HepG2 (cell line): Measurements from ENCODE around the gene TGIF1. TPM values are rescaled to one million over a fixed set of nuclear protein-coding genes. Genes with fewer than 3 reads are reported as not detected.
A peak's percentile ranks its signal among the peaks of the same experiment; 100 is the strongest.

Experiments
- AHR ChIP-seq: IDR thresholded peaks from 2 replicates; pipeline ENCODE4 v1.6.1; 2018; ENCODE audit warnings: missing genetic modification reagents, missing compliant biosample characterization
- ARNTL ChIP-seq: sonication (generic); formaldehyde crosslinking; IDR thresholded peaks from 2 replicates; pipeline ENCODE4 v1.4.0; 2020; ENCODE audit warnings: mild to moderate bottlenecking, missing genetic modification reagents
- ATF1 ChIP-seq: IDR thresholded peaks from 2 replicates; pipeline ENCODE4 v1.6.1; 2016; ENCODE audit warnings: mild to moderate bottlenecking, control low read depth
- ATF4 ChIP-seq, 2 experiments: fragments of 450-650 bp in 1 of 2; sonication (generic) in 1 of 2; formaldehyde crosslinking; IDR thresholded peaks; 2 replicates each; pipeline versions ENCODE4 v1.5.0 to v1.8.0; 2020 to 2022; ENCODE audit warnings: mild to moderate bottlenecking in 1 of 2, missing genetic modification reagents in 1 of 2
- EP300 ChIP-seq, 3 experiments: sonication (generic) in 1 of 3; formaldehyde crosslinking in 1 of 3; IDR thresholded peaks; 2 replicates each; pipeline versions ENCODE4 v1.5.1 to v1.6.1; 2011 to 2020; ENCODE audit warnings: low read depth in 2 of 3, low read length in 2 of 3, borderline replicate concordance in 1 of 3, improper control_type of control experiment in 1 of 3, mild to moderate bottlenecking in 1 of 3, missing genetic modification reagents in 1 of 3, moderate library complexity in 1 of 3
- FOXA1 ChIP-seq, 2 experiments: fragments of 450-650 bp in 1 of 2; sonication (generic) in 1 of 2; formaldehyde crosslinking in 1 of 2; IDR thresholded peaks; 2 replicates each; pipeline versions ENCODE4 v1.4.0 to v1.6.1; 2016 to 2020; ENCODE audit warnings: missing genetic modification reagents in 1 of 2
- FOXK1 ChIP-seq: sonication (generic); formaldehyde crosslinking; IDR thresholded peaks from 2 replicates; pipeline ENCODE4 v1.4.0; 2020; ENCODE audit warnings: low read depth, missing genetic modification reagents, borderline replicate concordance
- MXD4 ChIP-seq: IDR thresholded peaks from 2 replicates; pipeline ENCODE4 v1.6.1; 2016; ENCODE audit warnings: mild to moderate bottlenecking, missing biosample characterization, missing genetic modification reagents
- MZF1 ChIP-seq: sonication (generic); formaldehyde crosslinking; IDR thresholded peaks from 2 replicates; pipeline ENCODE4 v1.8.1; 2023; ENCODE audit warnings: mild to moderate bottlenecking, missing genetic modification reagents, borderline replicate concordance
- NFIC ChIP-seq: IDR thresholded peaks from 2 replicates; pipeline ENCODE4 v1.6.1; 2012; ENCODE audit warnings: mild to moderate bottlenecking, low read length, inconsistent platforms
- PHF21A ChIP-seq: sonication (generic); formaldehyde crosslinking; IDR thresholded peaks from 2 replicates; pipeline ENCODE4 v1.5.0; 2020; ENCODE audit warnings: mild to moderate bottlenecking, missing genetic modification reagents
- PITX1 ChIP-seq: sonication (generic); formaldehyde crosslinking; IDR thresholded peaks from 2 replicates; pipeline ENCODE4 v1.5.1; 2020; ENCODE audit warnings: mild to moderate bottlenecking, missing genetic modification reagents
- POLR2A ChIP-seq, 2 experiments: IDR thresholded peaks; 2 replicates each; pipeline ENCODE4 v1.6.1; 2011; ENCODE audit warnings: low read depth in 2 of 2, low read length in 2 of 2, mild to moderate bottlenecking in 1 of 2, moderate library complexity in 1 of 2; ENCODE audit not compliant: insufficient read depth in 1 of 2
- SP4 ChIP-seq: sonication (generic); formaldehyde crosslinking; IDR thresholded peaks from 2 replicates; pipeline ENCODE4 v1.8.1; 2023; ENCODE audit warnings: mild to moderate bottlenecking, missing genetic modification reagents
- TFDP2 ChIP-seq: sonication (generic); formaldehyde crosslinking; IDR thresholded peaks from 2 replicates; pipeline ENCODE4 v1.4.0; 2020; ENCODE audit warnings: missing genetic modification reagents
- TGIF2 ChIP-seq: IDR thresholded peaks from 2 replicates; pipeline ENCODE4 v1.6.1; 2016; ENCODE audit warnings: control low read depth, missing compliant biosample characterization
- ZBTB34 ChIP-seq: sonication (generic); formaldehyde crosslinking; IDR thresholded peaks from 2 replicates; pipeline ENCODE4 v1.8.0; 2022; ENCODE audit warnings: mild to moderate bottlenecking, missing genetic modification reagents
- ZNF205 ChIP-seq: IDR thresholded peaks from 2 replicates; pipeline ENCODE4 v1.6.1; 2018; ENCODE audit warnings: missing biosample characterization, missing genetic modification reagents
- ZNF232 ChIP-seq: sonication (generic); formaldehyde crosslinking; IDR thresholded peaks from 2 replicates; pipeline ENCODE4 v1.4.0; 2020; ENCODE audit warnings: missing genetic modification reagents, borderline replicate concordance
- ZNF3 ChIP-seq: IDR thresholded peaks from 2 replicates; pipeline ENCODE4 v1.7.0; 2017; ENCODE audit warnings: inconsistent platforms
- ZNF432 ChIP-seq: sonication (generic); formaldehyde crosslinking; IDR thresholded peaks from 2 replicates; pipeline ENCODE4 v1.5.0; 2020; ENCODE audit warnings: missing genetic modification reagents, mild to moderate bottlenecking, borderline replicate concordance
- polyA plus RNA-seq, 8 experiments: library from polyadenylated mRNA; depleted of rRNA in 3 of 8; stranded (reverse) in 7 of 8; unstranded in 1 of 8; fragments of >200 nt; fragmentation: Illumina TruSeq in 4 of 8; extraction: Trizol in 4 of 8; gene quantifications; 2 replicates each; pipeline versions ENCODE4 v1.2.1 to v1.2.3, GENCODE V29; 2011 to 2016; ENCODE audit warnings: low read depth in 4 of 8, missing spikeins in 1 of 8, mixed read lengths in 1 of 8; ENCODE audit not compliant: insufficient read depth in 1 of 8
- total RNA-seq, 5 experiments: library from RNA; depleted of rRNA; stranded (reverse); fragments of >200 nt; fragmentation: Illumina TruSeq; extraction: Trizol; gene quantifications; 2 replicates each; pipeline ENCODE4 v1.2.3, GENCODE V29; 2016; ENCODE audit warnings: low read depth in 1 of 5
- TF ChIP-seq, protein P1 (sequence below): IDR thresholded peaks from 2 replicates; pipeline ENCODE4 v1.6.1; 2016; ENCODE audit warnings: missing compliant biosample characterization, missing genetic modification reagents, borderline replicate concordance
- TF ChIP-seq, protein P2 (sequence below): IDR thresholded peaks from 2 replicates; pipeline ENCODE4 v1.6.1; 2016

Gene TGIF1
- total and polyA plus RNA-seq, 2 of the 13 experiments (the other 11 are each of a cell fraction or from before 2014, with no cell fraction given): 50.0 to 76.1 TPM

- TF ChIP-seq ZBTB34 (CRISPR knock-in tag) (no peak), ATF4 (CRISPR knock-in tag; IDR thresholded peaks at IDR 0.05) (no peak), TFDP2 (CRISPR knock-in tag) (peak; percentile 40; the same call in 1 of the 2 replicates), ZNF205 (CRISPR knock-in tag) (0 out of 2 replicates have a peak, but pooled peaks have one; percentile 14), PHF21A (no peak), ARNTL (CRISPR knock-in tag) (peak; percentile 22; the same call in 1 of the 2 replicates), MXD4 (CRISPR knock-in tag) (peak; percentile 29; the same call in 1 of the 2 replicates), TGIF2 (CRISPR knock-in tag) (peak; percentile 91; the same call in 1 of the 2 replicates), MZF1 (CRISPR knock-in tag) (0 out of 2 replicates have a peak, but pooled peaks have one; percentile 26), ZNF232 (CRISPR knock-in tag) (peak; percentile 59; the same call in 1 of the 2 replicates), ZNF3 (CRISPR knock-in tag) (no peak), FOXK1 (CRISPR knock-in tag) (peak; percentile 84; the same call in 1 of the 2 replicates), POLR2A (IDR thresholded peaks at IDR 0.05; ENCODE audit: insufficient read depth in 1 of 2, low read depth in 2 of 2, low read length in 2 of 2) (peak; percentile 71 to 88), ZNF432 (CRISPR knock-in tag) (no peak), SP4 (peak; percentile 25; the same call in 1 of the 2 replicates), NFIC (0 out of 2 replicates have a peak, but pooled peaks have one; percentile 44), ATF1 (CRISPR knock-in tag) (0 out of 2 replicates have a peak, but pooled peaks have one; percentile 13), PITX1 (CRISPR knock-in tag) (peak; percentile 47; the same call in 1 of the 2 replicates), FOXA1 (IDR thresholded peaks at IDR 0.05) (peak; percentile 57), FOXA1 (CRISPR knock-in tag; IDR thresholded peaks at IDR 0.05) (peak; percentile 91), EP300 (IDR thresholded peaks at IDR 0.05; ENCODE audit: low read depth in 2 of 2, low read length in 2 of 2) (peak in 1 of 2 experiments; percentile 5; a peak in 1 of 4 replicates), EP300 (CRISPR knock-in tag; IDR thresholded peaks at IDR 0.05; ENCODE audit: borderline replicate concordance) (no peak; the same call in 1 of the 2 replicates), AHR (CRISPR knock-in tag) (peak; percentile 60; the same call in 1 of the 2 replicates)
- TF ChIP-seq, protein P1, sequence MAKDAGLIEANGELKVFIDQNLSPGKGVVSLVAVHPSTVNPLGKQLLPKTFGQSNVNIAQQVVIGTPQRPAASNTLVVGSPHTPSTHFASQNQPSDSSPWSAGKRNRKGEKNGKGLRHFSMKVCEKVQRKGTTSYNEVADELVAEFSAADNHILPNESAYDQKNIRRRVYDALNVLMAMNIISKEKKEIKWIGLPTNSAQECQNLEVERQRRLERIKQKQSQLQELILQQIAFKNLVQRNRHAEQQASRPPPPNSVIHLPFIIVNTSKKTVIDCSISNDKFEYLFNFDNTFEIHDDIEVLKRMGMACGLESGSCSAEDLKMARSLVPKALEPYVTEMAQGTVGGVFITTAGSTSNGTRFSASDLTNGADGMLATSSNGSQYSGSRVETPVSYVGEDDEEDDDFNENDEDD: 0 out of 2 replicates have a peak, but pooled peaks have one; percentile 34
- TF ChIP-seq, protein P2, sequence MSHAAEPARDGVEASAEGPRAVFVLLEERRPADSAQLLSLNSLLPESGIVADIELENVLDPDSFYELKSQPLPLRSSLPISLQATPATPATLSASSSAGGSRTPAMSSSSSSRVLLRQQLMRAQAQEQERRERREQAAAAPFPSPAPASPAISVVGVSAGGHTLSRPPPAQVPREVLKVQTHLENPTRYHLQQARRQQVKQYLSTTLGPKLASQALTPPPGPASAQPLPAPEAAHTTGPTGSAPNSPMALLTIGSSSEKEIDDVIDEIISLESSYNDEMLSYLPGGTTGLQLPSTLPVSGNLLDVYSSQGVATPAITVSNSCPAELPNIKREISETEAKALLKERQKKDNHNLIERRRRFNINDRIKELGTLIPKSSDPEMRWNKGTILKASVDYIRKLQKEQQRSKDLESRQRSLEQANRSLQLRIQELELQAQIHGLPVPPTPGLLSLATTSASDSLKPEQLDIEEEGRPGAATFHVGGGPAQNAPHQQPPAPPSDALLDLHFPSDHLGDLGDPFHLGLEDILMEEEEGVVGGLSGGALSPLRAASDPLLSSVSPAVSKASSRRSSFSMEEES (CRISPR knock-in tag): peak; percentile 59; the same call in 1 of the 2 replicates
Observed at GRCh38 chr18:3448838-3449511, 997 bp upstream of the TGIF1 start (continued).
